ENCODE measurements around the gene ABCC4.

Gene ABCC4

GRCh38 chr13:95099541-95099940 lies 201.7 kb downstream of the ABCC4 start:
- no peak for DNase-seq

- no peak for DNase-seq
Measured at GRCh38 chr13:95098916-95099315, 202.3 kb downstream of the ABCC4 start.

- DNase-seq = no peak
Measured at GRCh38 chr13:95091755-95092154, 209.5 kb downstream of the ABCC4 start.

GRCh38 chr13:95087746-95088305 lies 213.4 kb downstream of the ABCC4 start:
- no peak for DNase-seq

GRCh38 chr13:95086761-95087160 lies 214.5 kb downstream of the ABCC4 start:
- DNase-seq = no peak

GRCh38 chr13:95083758-95084157 lies 217.5 kb downstream of the ABCC4 start:
- no peak for DNase-seq

DNA sequence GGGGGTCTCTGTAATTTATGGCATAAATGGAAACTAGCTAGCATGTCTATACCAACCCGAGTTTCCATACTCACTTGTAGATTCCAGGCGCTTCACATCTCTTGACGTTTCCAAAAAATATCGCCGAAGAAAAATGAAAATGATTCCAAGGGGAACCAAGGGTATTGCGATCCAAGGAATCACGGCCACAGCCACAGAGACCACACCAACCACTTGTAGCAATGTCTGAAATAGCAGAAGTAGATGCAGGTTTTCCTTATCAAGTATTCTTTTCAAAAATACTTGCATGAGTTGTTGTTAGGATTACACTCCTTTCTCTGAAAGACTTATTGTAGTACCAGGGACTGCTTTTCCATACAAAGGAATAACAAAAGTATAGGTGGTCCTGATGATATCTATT lies 218.2 kb downstream of the ABCC4 start:
- no peak for DNase-seq

GRCh38 chr13:95075506-95075905 lies 225.7 kb downstream of the ABCC4 start:
- DNase-seq = no peak

DNA sequence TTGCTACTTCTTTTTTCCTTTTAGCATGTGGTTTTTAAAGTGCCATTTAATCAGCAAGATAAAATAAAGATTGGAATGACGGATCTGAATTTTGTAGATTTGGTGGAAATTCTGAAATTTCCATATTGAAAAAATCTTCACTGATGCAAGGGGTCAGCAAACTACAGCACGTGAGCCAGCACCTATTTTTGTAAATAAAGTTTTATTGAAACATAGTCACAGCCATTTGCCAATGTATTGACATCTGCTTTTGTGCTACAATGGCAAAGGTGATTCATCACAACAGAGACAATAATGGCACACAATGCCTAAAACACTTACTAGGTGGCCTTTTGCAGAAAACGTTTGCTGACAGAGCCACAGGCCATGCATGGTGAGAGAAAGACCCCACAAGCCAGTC lies 226.4 kb downstream of the ABCC4 start:
- DNase-seq = no peak

- no peak for DNase-seq
Measured at GRCh38 chr13:95073747-95074311, 227.4 kb downstream of the ABCC4 start.

DNA sequence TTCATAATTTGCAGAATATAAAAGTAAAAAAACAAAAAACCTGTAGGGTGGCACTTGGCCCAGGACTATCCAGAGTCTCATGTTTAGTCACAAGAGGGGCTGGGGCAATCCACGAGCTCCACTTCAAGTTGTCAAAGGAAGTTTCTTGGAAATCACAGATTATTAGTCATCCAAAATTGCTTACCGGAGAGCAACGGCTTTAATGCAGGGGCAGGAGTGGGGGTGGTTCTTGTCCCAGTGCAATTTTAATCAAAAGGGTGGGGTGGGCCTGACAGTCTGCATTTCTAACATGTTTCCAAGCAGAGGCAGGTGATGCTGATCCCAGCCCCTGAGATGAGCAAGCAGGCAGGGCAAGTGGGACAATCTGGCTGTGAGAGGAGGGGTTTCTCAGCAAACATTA lies 233.9 kb downstream of the ABCC4 start:
- DNase-seq = no peak

GRCh38 chr13:95060014-95060519 lies 241.2 kb downstream of the ABCC4 start:
- DNase-seq = no peak

GRCh38 chr13:95059306-95059705 lies 241.9 kb downstream of the ABCC4 start:
- DNase-seq = no peak

GRCh38 chr13:95058680-95059079 lies 242.6 kb downstream of the ABCC4 start:
- DNase-seq = no peak

- no peak for DNase-seq
Measured at GRCh38 chr13:95056266-95056665, 245.0 kb downstream of the ABCC4 start.

- DNase-seq = no peak
Measured at GRCh38 chr13:95050800-95051615, 250.2 kb downstream of the ABCC4 start.

GRCh38 chr13:95049772-95050171 lies 251.5 kb downstream of the ABCC4 start:
- no peak for DNase-seq

DNA sequence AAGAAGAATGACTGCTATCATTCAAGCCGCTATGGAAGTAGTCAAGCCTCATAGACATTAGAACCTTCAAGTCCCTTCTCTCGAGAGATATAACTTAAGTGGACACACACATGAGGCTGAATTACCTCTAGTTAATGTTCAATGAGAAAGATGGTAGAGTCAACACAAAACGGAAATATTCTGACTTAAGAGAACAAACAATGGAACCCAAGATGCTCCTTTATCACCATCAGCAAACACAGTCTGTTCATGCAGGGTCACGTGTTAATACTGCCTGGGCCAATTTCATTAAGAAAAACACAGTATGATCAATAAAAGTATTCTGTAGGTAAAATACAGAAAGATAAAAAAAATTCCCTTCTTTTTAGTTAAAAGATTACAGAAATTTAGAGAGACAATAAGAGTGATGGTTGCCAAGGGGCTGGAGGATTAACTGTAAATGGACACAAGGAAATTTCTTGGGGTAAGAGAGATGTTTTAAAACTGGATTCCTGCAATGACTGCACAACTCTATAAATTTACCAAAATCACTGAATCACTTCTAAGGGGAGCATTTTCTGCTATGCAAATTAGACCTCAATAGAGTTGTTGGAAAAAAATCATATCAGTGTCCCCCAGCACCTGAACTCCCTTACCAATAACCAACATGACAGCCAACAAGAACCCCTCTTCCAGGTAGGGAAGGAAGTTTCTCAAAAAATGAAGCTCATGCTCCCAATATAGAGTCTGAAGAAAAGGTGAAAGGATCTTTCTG lies 256.6 kb downstream of the ABCC4 start:
- no peak for DNase-seq

- DNase-seq = no peak
Measured at GRCh38 chr13:95039415-95039814, 261.8 kb downstream of the ABCC4 start.

GRCh38 chr13:95038949-95039348 lies 262.3 kb downstream of the ABCC4 start:
- no peak for DNase-seq

- DNase-seq = no peak
Measured at GRCh38 chr13:95035311-95036109, 265.7 kb downstream of the ABCC4 start.

DNA sequence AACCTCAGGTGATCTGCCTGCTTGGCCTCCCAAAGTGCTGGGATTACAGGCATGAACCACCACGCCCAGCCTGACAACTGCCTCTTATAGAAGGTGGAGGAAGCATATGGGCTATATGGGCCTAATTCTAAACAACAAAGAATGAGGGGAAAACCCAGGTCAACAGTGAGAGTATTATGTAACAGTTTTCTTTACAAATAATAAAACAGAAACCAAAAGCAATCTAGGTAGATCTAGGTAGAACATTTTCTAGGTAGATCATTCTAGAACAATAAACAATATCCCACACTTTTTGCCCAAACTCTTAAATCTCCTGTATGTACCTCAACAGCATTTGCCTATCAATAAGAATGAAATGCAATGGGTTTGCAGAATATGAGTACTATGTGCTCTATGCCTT lies 267.4 kb downstream of the ABCC4 start:
- DNase-seq = no peak

DNA sequence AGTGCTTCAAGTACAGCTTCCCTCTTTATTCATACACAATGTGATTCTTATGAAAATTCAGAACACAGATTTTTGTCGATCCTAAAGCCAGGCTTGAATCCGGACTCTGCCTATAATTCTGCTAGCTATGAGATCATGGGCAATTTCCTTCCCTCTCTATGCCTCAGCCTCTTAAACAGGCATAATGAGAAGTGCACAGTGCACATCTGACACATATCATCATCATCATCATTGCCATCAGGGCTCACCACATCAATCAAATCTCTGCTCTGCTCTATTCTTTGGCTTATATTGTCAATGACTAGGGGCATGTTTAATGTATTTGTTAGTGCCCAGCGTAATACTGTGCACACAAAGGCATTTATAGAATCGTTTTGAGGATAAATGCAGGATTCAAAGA lies 269.1 kb downstream of the ABCC4 start:
- DNase-seq = no peak

Measured in NCI-H1105 (cell line).